IMR-90 (cell line): Measurements from ENCODE around the gene SLC4A1AP. TPM values are rescaled to one million over a fixed set of nuclear protein-coding genes. Genes with fewer than 3 reads are reported as not detected.

Experiments
- ATAC-seq: fragments of 200-7000 bp; cut with Tn5 transposase; 2 replicates; pipeline ENCODE4 v1.9.1; 2020; ENCODE audit warnings: low read depth, mild to moderate bottlenecking, moderate library complexity
- BruUV-seq: library from RNA; stranded (reverse); fragments of 400-500 nt; replicated peaks from 2 replicates; lab custom pipeline; 2021; lab: Mats Ljungman, UMichigan
- CTCF ChIA-PET: fragments of 300-600 bp; formaldehyde crosslinking; extraction: SDS; loops from one replicate; lab custom pipeline; 2021; ENCODE audit warnings: antibody characterized with exemption; lab: Yijun Ruan, JAX
- POLR2A ChIA-PET: fragments of 300-600 bp; sonication (Branson Sonifier 250); formaldehyde crosslinking; loops from one replicate; lab custom pipeline; 2022; ENCODE audit warnings: antibody characterized with exemption; ENCODE audit not compliant: unreplicated experiment; lab: Charles Lee
- DNase-seq: peaks from one replicate; pipeline ENCODE4 v3.0.0; 2013
- H2AFZ ChIP-seq: replicated peaks from 2 replicates; pipeline ENCODE3; 2013; ENCODE audit warnings: low read length, mild to moderate bottlenecking; ENCODE audit not compliant: poor library complexity
- H2AK5ac ChIP-seq: 2 replicates; pipeline ENCODE4 v1.6.1; 2013; ENCODE audit warnings: low read depth, low read length, inconsistent platforms
- H2AK9ac ChIP-seq: replicated peaks from 2 replicates; pipeline ENCODE3; 2013; ENCODE audit warnings: mild to moderate bottlenecking, low read depth, low read length, moderate library complexity; ENCODE audit not compliant: poor library complexity
- H2BK120ac ChIP-seq: 2 replicates; pipeline ENCODE4 v1.6.1; 2013; ENCODE audit warnings: low read depth, low read length, inconsistent platforms
- H2BK15ac ChIP-seq: 3 replicates; pipeline ENCODE4 v1.6.1; 2013; ENCODE audit warnings: low read depth, low read length, inconsistent platforms
- H2BK20ac ChIP-seq: 2 replicates; pipeline ENCODE4 v1.6.1; 2013; ENCODE audit warnings: low read depth, mild to moderate bottlenecking, inconsistent platforms, low read length, moderate library complexity
- H2BK5ac ChIP-seq: 2 replicates; pipeline ENCODE4 v1.6.1; 2013; ENCODE audit warnings: mild to moderate bottlenecking, low read depth, low read length, inconsistent platforms; ENCODE audit not compliant: poor library complexity, severe bottlenecking
- H3K14ac ChIP-seq: replicated peaks from 2 replicates; pipeline ENCODE4 v1.6.1; 2013; ENCODE audit warnings: low read depth, low read length, inconsistent platforms
- H3K18ac ChIP-seq: 2 replicates; pipeline ENCODE4 v1.6.1; 2013; ENCODE audit warnings: low read depth, low read length, control low read depth
- H3K23ac ChIP-seq: 2 replicates; pipeline ENCODE4 v1.6.1; 2013; ENCODE audit warnings: low read depth, low read length, inconsistent platforms
- H3K27ac ChIP-seq: 2 replicates; pipeline ENCODE4 v1.5.1; 2013; ENCODE audit warnings: mild to moderate bottlenecking, control low read depth, low read length; ENCODE audit not compliant: insufficient read depth
- H3K27me3 ChIP-seq: 2 replicates; pipeline ENCODE4 v1.6.1; 2013; ENCODE audit warnings: low read length; ENCODE audit not compliant: control insufficient read depth, insufficient read depth
- H3K36me3 ChIP-seq: 2 replicates; pipeline ENCODE4 v1.6.1; 2013; ENCODE audit warnings: low read length, mixed read lengths; ENCODE audit not compliant: control insufficient read depth, insufficient read depth
- H3K4ac ChIP-seq: 2 replicates; pipeline ENCODE4 v1.6.1; 2013; ENCODE audit warnings: low read depth, low read length, inconsistent platforms
- H3K4me1 ChIP-seq: 2 replicates; pipeline ENCODE4 v1.6.1; 2013; ENCODE audit warnings: low read length, mixed read lengths; ENCODE audit not compliant: control insufficient read depth, insufficient read depth
- H3K4me2 ChIP-seq: 2 replicates; pipeline ENCODE4 v1.6.1; 2013; ENCODE audit warnings: low read depth, mild to moderate bottlenecking, control low read depth, low read length, moderate library complexity
- H3K4me3 ChIP-seq: 2 replicates; pipeline ENCODE4 v1.5.1; 2013; ENCODE audit warnings: low read depth, mild to moderate bottlenecking, control low read depth, low read length, moderate library complexity; ENCODE audit not compliant: insufficient read depth
- H3K56ac ChIP-seq: 2 replicates; pipeline ENCODE4 v1.6.1; 2013; ENCODE audit warnings: low read length, inconsistent platforms; ENCODE audit not compliant: insufficient read depth; ENCODE audit errors: extremely low read depth
- H3K79me1 ChIP-seq, 2 experiments: 2 replicates each; pipeline ENCODE4 v1.6.1; 2013; ENCODE audit warnings: low read length in 2 of 2, inconsistent platforms in 1 of 2, low read depth in 1 of 2
- H3K9ac ChIP-seq: 2 replicates; pipeline ENCODE4 v1.6.1; 2013; ENCODE audit warnings: low read depth, low read length, control low read depth
- H3K9me1 ChIP-seq: 2 replicates; pipeline ENCODE4 v1.6.1; 2013; ENCODE audit warnings: low read length, inconsistent platforms; ENCODE audit not compliant: insufficient read depth
- H3K9me3 ChIP-seq: 2 replicates; pipeline ENCODE4 v1.6.1; 2013; ENCODE audit warnings: low read length; ENCODE audit not compliant: control insufficient read depth, insufficient read depth
- H4K20me1 ChIP-seq: 2 replicates; pipeline ENCODE4 v1.6.1; 2013; ENCODE audit warnings: low read length, inconsistent platforms; ENCODE audit not compliant: insufficient read depth
- H4K5ac ChIP-seq: 2 replicates; pipeline ENCODE4 v1.6.1; 2013; ENCODE audit warnings: mild to moderate bottlenecking, low read depth, low read length, control low read depth
- H4K8ac ChIP-seq, 2 experiments: 2 replicates each; pipeline ENCODE4 v1.6.1; 2013; ENCODE audit warnings: low read depth in 2 of 2, low read length in 2 of 2, control low read depth in 1 of 2, inconsistent platforms in 1 of 2
- H4K91ac ChIP-seq: 2 replicates; pipeline ENCODE4 v1.6.1; 2013; ENCODE audit warnings: low read depth, low read length, inconsistent platforms; ENCODE audit not compliant: insufficient read depth
- BHLHE40 ChIP-seq: fragments of 150-350 bp; IDR thresholded peaks from 2 replicates; pipeline ENCODE4 v1.6.1; 2016; ENCODE audit warnings: mild to moderate bottlenecking, low read depth, low read length
- CEBPB ChIP-seq: IDR thresholded peaks from 2 replicates; pipeline ENCODE4 v1.6.1; 2012; ENCODE audit warnings: low read depth, low read length, improper control_type of control experiment
- CHD1 ChIP-seq: IDR thresholded peaks from 2 replicates; pipeline ENCODE4 v1.6.1; 2012; ENCODE audit warnings: low read depth, low read length, improper control_type of control experiment
- FOS ChIP-seq: fragments of 150-350 bp; IDR thresholded peaks from 2 replicates; pipeline ENCODE4 v1.6.1; 2016; ENCODE audit warnings: low read depth, low read length
- MAFK ChIP-seq: IDR thresholded peaks from 2 replicates; pipeline ENCODE4 v1.6.1; 2012; ENCODE audit warnings: low read depth, low read length, improper control_type of control experiment
- MAZ ChIP-seq: IDR thresholded peaks from 2 replicates; pipeline ENCODE4 v1.6.1; 2012; ENCODE audit warnings: low read depth, mild to moderate bottlenecking, low read length, improper control_type of control experiment, moderate library complexity, borderline replicate concordance
- MXI1 ChIP-seq: IDR thresholded peaks from 2 replicates; pipeline ENCODE4 v1.6.1; 2012; ENCODE audit warnings: low read depth, mild to moderate bottlenecking, low read length, moderate library complexity, borderline replicate concordance
- NFE2L2 ChIP-seq: fragments of 150-350 bp; IDR thresholded peaks from 2 replicates; pipeline ENCODE4 v1.6.1; 2016; ENCODE audit warnings: low read depth, mild to moderate bottlenecking, low read length
- POLR2A ChIP-seq: IDR thresholded peaks from 2 replicates; pipeline ENCODE4 v1.6.1; 2012; ENCODE audit warnings: mild to moderate bottlenecking, low read depth, low read length
- RAD21 ChIP-seq: IDR thresholded peaks from 2 replicates; pipeline ENCODE4 v1.6.1; 2012; ENCODE audit warnings: low read length, improper control_type of control experiment
- RCOR1 ChIP-seq: IDR thresholded peaks from 2 replicates; pipeline ENCODE4 v1.6.1; 2012; ENCODE audit warnings: mild to moderate bottlenecking, low read length, improper control_type of control experiment; ENCODE audit not compliant: insufficient replicate concordance
- RFX5 ChIP-seq: IDR thresholded peaks from 2 replicates; pipeline ENCODE4 v1.8.0; 2012; ENCODE audit warnings: low read depth, mild to moderate bottlenecking, low read length, moderate library complexity
- SMC3 ChIP-seq: fragments of 150-350 bp; IDR thresholded peaks from 2 replicates; pipeline ENCODE4 v1.6.1; 2016; ENCODE audit warnings: low read depth, mild to moderate bottlenecking, antibody characterized with exemption, low read length, moderate library complexity
- USF2 ChIP-seq: fragments of 150-350 bp; IDR thresholded peaks from 2 replicates; pipeline ENCODE4 v1.6.1; 2017; ENCODE audit warnings: mild to moderate bottlenecking, antibody characterized with exemption, low read length, low read depth
- WGBS, 2 experiments: methylation state at CpG; one replicate each; pipeline versions ENCODE4 v1.1.5 to v1.1.7; 2013; ENCODE audit warnings: missing lambda C conversion rate in 2 of 2; ENCODE audit not compliant: insufficient read length in 1 of 2; ENCODE audit errors: extremely low coverage in 2 of 2; 5-methylcytosine and 5-hydroxymethylcytosine counted together
- dilution Hi-C: fragments of 300-500 bp; cut with HindIII; formaldehyde crosslinking; loops from one replicate; pipeline ENCODE4 v1.14.3; 2018; ENCODE audit warnings: low sequenced_read_pairs; ENCODE audit not compliant: unreplicated experiment
- in situ Hi-C: fragments of 300-500 bp; cut with MboI; formaldehyde crosslinking; loops from 3 replicates; pipeline ENCODE4 v1.14.3; 2019; ENCODE audit warnings: low sequenced_read_pairs, inconsistent platforms, mixed read lengths
- intact Hi-C: fragments of 100-400 bp; cut with micrococcal nuclease; formaldehyde crosslinking; loops from 2 replicates; pipeline ENCODE4 v1.10.0; 2022
- polyA plus RNA-seq, 3 experiments: library from polyadenylated mRNA; depleted of rRNA; stranded (reverse); fragments of >200 nt; gene quantifications; 2 replicates each; pipeline ENCODE4 v1.2.3, GENCODE V29; 2012; ENCODE audit warnings: low replicate concordance in 1 of 3
- total RNA-seq: library from RNA; depleted of rRNA; stranded (reverse); fragments of >200 nt; gene quantifications from 2 replicates; pipeline ENCODE4 v1.2.3, GENCODE V29; 2012
- TF ChIP-seq, protein P1 (sequence below): fragments of 150-350 bp; IDR thresholded peaks from 2 replicates; pipeline ENCODE4 v1.6.1; 2016; ENCODE audit warnings: low read depth, mild to moderate bottlenecking, low read length, moderate library complexity, borderline replicate concordance
- TF ChIP-seq, protein P2 (sequence below): conservative IDR thresholded peaks from 2 replicates; pipeline ENCODE4 v1.5.1; 2012; ENCODE audit warnings: mild to moderate bottlenecking, low read depth, low read length, improper control_type of control experiment

The SLC4A1AP gene
- total and polyA plus RNA-seq, 2 of the 4 experiments (the other 2 are of a cell fraction): 11.7 to 13.6 TPM

DNA sequence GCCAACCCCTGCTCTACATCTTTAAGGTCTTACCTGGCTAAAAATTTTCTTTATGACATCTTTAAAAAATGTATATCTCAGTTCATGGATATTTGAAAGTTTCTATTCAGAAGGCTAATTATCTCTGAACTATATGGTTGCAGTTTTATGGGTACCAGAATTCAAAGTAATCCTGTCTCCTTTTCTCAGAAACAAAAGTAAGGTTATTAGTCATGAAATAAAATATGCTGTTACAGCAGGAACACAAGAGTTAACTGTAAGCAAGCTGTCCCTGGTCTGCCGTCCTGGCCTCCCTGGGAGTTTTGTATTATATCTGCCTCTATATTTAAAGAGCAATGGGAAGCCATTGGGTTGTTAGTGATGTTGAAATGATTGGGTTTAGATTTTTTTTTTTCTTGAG lies 34.0 kb downstream of the SLC4A1AP start:
- H2BK5ac ChIP-seq: no peak overlapping the region
- no peak overlapping the region for H3K18ac ChIP-seq
- H3K9me3 ChIP-seq: no peaks in the 10 kb centered on the region
- H4K8ac ChIP-seq: no peak overlapping the region
- H4K91ac ChIP-seq: no peak overlapping the region
- no peak overlapping the region for H2AK5ac ChIP-seq
- H3K4me1 ChIP-seq: peaks cover 2% of the 10 kb centered on the region; the same call in 1 of the 2 replicates
- ChIA-PET POLR2A (no interaction called here), CTCF (interaction anchor here (0.6 to 2.8 kb wide), 2 partner anchors 14 to 785 kb away, joined by 3 to 8 read pairs; no protein-coding TSS in a partner anchor)
- TF ChIP-seq, protein P1, sequence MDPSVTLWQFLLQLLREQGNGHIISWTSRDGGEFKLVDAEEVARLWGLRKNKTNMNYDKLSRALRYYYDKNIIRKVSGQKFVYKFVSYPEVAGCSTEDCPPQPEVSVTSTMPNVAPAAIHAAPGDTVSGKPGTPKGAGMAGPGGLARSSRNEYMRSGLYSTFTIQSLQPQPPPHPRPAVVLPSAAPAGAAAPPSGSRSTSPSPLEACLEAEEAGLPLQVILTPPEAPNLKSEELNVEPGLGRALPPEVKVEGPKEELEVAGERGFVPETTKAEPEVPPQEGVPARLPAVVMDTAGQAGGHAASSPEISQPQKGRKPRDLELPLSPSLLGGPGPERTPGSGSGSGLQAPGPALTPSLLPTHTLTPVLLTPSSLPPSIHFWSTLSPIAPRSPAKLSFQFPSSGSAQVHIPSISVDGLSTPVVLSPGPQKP: no peak
- TF ChIP-seq MXI1: no peak
- no peak for TF ChIP-seq RAD21
- no peak for TF ChIP-seq NFE2L2
- TF ChIP-seq USF2: no peak
- TF ChIP-seq SMC3: no peak
- TF ChIP-seq RCOR1: no peak
- TF ChIP-seq MAFK: no peak
- TF ChIP-seq BHLHE40: no peak
- no peak for TF ChIP-seq RFX5
- no peak for TF ChIP-seq MAZ
- TF ChIP-seq POLR2A: no peak
- TF ChIP-seq, protein P2, sequence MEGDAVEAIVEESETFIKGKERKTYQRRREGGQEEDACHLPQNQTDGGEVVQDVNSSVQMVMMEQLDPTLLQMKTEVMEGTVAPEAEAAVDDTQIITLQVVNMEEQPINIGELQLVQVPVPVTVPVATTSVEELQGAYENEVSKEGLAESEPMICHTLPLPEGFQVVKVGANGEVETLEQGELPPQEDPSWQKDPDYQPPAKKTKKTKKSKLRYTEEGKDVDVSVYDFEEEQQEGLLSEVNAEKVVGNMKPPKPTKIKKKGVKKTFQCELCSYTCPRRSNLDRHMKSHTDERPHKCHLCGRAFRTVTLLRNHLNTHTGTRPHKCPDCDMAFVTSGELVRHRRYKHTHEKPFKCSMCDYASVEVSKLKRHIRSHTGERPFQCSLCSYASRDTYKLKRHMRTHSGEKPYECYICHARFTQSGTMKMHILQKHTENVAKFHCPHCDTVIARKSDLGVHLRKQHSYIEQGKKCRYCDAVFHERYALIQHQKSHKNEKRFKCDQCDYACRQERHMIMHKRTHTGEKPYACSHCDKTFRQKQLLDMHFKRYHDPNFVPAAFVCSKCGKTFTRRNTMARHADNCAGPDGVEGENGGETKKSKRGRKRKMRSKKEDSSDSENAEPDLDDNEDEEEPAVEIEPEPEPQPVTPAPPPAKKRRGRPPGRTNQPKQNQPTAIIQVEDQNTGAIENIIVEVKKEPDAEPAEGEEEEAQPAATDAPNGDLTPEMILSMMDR: no peak
- TF ChIP-seq CHD1: no peak
- TF ChIP-seq CEBPB: no peak
- TF ChIP-seq FOS: no peak
- H2BK15ac ChIP-seq: no peak overlapping the region
- no peaks in the 10 kb centered on the region for H3K9me1 ChIP-seq
- H3K4me3 ChIP-seq: no peak overlapping the region
- H3K27me3 ChIP-seq: no peaks in the 10 kb centered on the region
- no peak overlapping the region for H3K14ac ChIP-seq
- DNase-seq: no peak
- H3K23ac ChIP-seq: no peak overlapping the region
- H3K4ac ChIP-seq: no peak overlapping the region
- BruUV-seq: no TSS peak
- H3K9ac ChIP-seq: no peak overlapping the region
- no peak overlapping the region for H2AK9ac ChIP-seq
- H3K56ac ChIP-seq: no peak overlapping the region
- H4K20me1 ChIP-seq: no peaks in the 10 kb centered on the region
- intact Hi-C loops: no loop called here
- no CpG with 5 or more reads among the region's 1 CpG for WGBS, 2 experiments
- no peak overlapping the region for H2BK20ac ChIP-seq
- H3K36me3 ChIP-seq: peaks cover 10% of the 10 kb centered on the region
- no peak overlapping the region for H4K5ac ChIP-seq
- no peak for ATAC-seq
- H3K79me1 ChIP-seq: no peaks in the 10 kb centered on the region
- in situ Hi-C loops: no loop called here
- no peak overlapping the region for H3K27ac ChIP-seq
- H2AFZ ChIP-seq: no peak overlapping the region
- dilution Hi-C loops: no loop called here
- no peak overlapping the region for H3K4me2 ChIP-seq
- H2BK120ac ChIP-seq: no peak overlapping the region
